ENCODE results near the gene DLGAP1. TPM values are rescaled to one million over a fixed set of nuclear protein-coding genes. Genes with fewer than 3 reads are reported as not detected.
"Not testable (repeated sequence)": the region's sequence is repeated elsewhere in the genome, so short reads cannot be mapped to it uniquely, and the experiment has no call there.

Gene DLGAP1
- total RNA-seq, 1 experiment from 2014 or later = not detected

DNA sequence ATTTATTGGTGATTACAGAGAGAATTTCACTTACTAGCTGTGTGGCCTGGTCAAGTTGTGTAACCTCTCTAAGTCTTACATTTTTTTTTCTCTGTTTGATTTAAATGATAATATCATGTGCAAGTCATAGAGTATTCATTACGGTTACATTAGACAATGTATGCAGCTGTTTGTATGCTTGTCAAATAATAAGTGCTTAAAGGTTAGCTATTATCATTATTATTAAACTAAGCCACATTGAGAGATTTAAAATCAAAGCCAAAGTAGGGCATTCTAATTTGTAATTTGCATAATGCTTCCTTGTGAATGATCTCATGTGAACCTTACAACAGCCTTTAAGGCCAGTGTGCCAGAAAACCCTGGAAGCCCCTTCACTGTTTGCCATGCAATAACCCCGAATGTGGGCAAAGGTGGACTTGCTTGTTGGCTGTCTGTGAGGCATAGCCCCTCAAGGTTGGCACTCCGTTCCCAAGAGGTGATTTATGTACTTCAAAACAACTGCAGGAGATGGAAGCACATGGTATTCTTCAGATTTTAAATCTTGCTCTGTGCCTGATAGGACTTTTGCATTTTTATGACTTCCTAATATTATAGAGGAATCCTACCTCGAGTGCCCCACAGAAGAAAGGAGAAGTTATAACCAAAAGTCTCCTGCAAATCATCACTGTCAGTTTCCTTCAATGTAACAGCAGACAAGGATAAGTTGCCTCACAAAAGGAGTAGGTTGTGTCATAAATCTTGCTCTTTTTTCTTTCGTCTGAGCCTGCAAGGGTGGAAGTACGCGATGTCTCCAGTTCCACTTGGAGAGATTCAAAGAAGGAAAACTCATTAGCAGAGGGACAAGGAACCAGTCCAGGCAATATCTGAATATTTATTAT, 733.1 kb downstream of the DLGAP1 start:
- no peak for DNase-seq (ENCODE audit: low read depth)

DNA sequence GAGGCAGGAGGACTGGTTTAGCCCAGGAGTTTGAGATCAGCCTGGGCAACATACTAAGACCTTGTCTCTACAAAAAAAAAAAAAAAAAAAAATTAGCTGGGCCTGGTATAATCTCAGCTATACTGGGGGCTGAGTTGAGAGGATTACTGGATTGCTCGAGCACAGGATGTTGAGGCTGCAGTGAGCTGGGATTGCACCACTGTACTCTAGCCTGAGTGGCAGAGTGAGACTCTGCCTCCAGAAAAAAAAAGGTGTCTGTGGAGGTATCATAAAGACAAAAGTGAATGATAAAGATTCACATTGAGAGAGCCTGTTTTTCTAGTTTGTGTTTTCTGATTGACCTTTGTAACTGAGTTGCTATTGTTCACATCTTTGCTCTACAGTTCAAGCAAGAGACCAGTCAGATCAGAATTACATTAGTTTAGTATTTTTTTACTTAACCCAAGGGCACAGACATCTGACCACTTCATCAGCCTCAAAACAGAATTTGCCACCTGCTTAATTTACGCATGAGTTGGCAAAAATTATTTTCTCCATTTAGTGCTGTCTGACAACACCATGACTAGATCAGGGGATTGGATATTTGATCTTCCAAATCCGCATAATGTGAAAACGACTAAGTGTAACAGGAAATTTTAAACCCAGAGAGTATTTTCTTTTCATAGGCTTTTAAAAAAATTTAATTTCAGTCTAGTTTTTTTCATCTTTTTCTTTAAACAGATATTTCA, 734.1 kb downstream of the DLGAP1 start:
- no peak for DNase-seq (ENCODE audit: low read depth)

DNA sequence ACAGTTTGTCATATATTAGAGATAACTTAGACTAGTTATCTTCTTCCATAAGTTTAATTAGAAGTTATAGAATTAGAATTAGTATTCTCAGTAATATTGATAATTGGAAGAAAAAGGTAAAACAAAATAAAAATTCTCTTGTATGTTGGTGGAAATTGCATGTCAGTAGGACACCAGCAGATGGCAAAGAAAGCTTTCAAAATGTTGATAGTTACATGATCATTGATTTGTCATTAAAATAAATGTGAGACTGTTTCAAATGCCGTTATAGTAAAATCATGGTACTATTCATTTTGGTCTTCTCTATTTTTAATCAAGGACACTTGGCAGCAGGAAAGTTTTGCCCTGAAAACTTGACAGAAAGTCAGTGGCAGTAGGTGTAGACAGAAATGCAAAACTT, 734.9 kb downstream of the DLGAP1 start:
- DNase-seq (ENCODE audit: low read depth) = no peak

DNA sequence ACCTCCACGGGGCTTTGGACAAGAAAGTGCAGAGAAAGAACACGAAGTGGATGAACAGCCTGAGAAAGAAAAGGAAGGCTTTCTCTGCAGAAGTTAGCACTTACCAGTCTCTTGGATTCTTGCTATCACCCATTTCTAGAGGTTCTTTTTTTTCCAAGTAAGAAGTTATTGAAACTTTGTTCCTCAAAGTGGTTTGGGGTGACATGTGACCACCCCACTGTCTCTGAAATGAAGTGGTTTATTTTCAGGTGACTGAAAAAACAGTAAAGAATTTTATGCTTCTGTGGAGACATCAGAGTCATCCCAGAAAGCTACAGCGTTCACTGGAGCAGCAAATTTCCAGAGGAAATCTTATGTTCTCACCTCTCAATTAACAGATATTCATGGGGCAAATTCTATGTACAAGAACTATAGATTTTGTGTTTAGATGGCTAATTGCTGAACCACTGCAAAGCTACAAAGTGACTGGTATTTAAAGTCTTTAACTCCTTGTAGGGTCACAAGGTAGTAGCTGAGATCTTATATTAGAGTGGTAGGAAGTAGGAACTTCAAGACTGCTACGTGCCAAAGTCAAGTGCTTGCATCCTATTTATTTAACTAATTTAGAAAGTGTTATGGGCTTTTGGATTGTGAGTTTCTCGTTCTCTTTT, 737.6 kb downstream of the DLGAP1 start:
- DNase-seq (ENCODE audit: low read depth) = no peak

GRCh38 chr18:3716116-3716660, 738.9 kb downstream of the DLGAP1 start:
- DNase-seq (ENCODE audit: low read depth) = no peak

DNA sequence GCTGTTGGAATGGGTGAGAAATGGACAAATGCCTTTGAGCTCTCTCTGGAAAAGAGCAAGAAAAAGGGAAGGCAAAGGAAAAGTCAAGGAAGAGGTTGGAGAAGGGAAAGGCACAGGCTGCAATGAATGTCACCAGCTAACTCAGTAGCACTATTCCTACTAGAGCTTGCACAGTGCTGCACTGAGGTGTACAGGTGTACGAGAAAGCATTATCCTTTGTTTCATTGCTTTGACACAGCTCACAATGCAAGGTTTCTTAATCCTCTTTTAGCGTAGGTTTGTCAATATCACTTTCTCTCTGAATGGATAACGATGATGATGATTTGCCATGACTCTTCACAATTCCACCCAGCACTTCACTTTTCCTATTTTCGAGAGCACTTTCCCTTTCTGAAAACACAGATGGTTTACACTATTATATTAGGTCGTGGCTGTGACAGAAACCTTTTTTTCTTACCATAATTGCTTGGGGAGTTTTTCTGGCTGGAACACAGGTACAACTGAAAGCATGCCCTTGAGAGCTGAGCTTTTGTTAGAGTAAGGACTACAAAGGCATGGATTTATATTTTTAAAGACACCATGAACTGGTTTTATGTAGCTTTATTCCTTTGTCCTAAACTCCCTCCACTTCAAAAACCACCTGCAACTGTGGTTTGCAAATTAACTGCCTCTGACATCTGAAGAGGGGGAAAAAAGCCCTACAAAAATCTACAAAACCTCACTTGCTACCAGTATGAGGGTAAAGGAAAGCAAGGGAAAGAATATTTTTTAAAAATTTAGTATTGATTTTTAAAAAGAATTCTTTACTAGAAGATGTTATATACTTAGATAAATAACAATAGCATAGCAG, 739.7 kb downstream of the DLGAP1 start:
- no peak for DNase-seq (ENCODE audit: low read depth)

GRCh38 chr18:3713708-3714107, 741.4 kb downstream of the DLGAP1 start:
- no peak for DNase-seq (ENCODE audit: low read depth)

- no peak for DNase-seq (ENCODE audit: low read depth)
These were observed 741.9 kb downstream of the DLGAP1 start for GRCh38 chr18:3713166-3713565.

GRCh38 chr18:3712491-3712890, 742.6 kb downstream of the DLGAP1 start:
- DNase-seq (ENCODE audit: low read depth) = no peak

DNA sequence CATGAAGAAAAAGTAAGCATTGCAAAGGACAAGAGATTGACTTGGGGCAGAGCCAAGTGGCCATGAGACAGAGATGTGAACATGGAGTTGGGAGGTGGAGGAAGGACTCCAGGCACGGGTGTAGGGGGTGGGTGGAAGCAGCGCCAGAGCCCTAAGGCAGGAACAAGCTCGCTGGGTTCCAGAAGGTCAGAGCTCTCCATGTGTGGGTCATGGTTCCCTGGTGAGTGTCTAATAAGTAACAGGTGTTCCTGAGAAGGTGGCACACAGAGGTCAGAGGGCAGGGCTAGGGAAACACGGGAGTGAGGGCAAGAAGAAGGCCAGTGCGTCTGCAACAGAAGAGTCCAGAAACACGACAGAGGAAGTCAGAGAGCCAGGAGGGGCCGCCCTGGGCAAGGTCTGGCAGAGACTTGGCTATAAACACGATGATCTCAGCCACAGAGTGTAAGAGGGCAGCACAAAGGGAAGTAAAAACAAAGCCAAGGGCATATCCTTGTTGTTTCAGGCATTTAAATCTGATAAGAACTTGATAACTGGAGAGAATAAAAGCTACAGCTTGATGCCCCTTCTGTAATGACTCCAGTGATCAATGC, 744.3 kb downstream of the DLGAP1 start:
- peak; percentile 88 for DNase-seq (ENCODE audit: low read depth)

GRCh38 chr18:3709205-3709604, 745.9 kb downstream of the DLGAP1 start:
- peak; percentile 17 for DNase-seq (ENCODE audit: low read depth)

- peak; percentile 16 for DNase-seq (ENCODE audit: low read depth)
These were observed 748.6 kb downstream of the DLGAP1 start for GRCh38 chr18:3706279-3707097.

- peak; percentile 42 for DNase-seq (ENCODE audit: low read depth)
These were observed 750.4 kb downstream of the DLGAP1 start for GRCh38 chr18:3704556-3705344.

DNA sequence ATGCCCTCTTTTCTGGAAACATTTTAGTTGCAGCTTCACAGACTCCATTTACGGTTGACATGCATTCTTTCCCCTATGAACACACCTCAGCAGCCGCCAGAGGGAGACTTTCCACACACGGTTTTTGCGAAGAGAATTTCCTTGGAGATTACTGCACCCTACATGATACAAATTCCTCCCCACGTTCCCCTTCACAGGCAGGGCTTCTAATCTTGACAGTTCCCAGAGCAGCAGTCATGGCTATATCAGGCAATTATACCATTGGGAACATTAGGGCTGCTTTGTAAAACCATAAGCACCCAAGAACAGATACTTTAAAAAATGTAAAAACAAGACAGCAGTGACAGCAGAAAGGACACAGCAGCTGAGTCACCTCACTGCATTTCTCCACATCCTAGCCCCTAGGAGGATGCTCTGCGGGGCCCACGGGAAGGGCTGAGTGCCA, 751.4 kb downstream of the DLGAP1 start:
- peak; percentile 67 for DNase-seq (ENCODE audit: low read depth)

- DNase-seq (ENCODE audit: low read depth) = not testable (repeated sequence)
These were observed 755.2 kb downstream of the DLGAP1 start for GRCh38 chr18:3699707-3700567.

DNA sequence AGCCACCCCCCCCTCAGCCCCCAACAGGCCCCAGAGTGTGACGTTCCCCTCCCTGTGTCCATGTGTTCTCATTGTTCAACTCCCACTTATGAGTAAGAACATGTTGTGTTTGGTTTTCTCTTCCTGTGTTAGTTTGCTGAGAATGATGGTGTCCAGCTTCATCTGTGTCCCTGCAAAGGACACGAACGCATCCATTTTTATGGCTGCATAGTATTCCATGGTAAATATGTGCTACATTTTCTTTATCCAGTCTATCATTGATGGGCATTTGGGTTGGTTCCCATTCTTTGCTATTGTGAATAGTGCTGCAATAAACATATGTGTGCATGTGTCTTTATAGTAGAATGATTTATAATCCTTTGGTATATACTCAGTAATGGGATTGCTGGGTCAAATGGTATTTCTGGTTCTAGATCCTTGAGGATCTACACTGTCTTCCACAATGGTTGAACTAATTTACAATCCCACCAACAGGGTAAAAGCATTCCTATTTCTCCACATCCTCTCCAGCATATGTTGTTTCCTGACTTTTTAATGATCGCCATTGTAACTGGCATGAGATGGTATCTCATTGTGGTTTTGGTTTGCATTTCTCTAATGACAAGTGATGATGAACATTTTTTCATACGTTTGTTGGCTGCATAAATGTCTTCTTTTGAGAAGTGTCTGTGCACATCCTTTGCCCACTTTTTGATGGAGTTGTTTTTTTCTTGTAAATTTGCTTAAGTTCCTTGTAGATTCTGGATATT, 760.9 kb downstream of the DLGAP1 start:
- peak; percentile 15 for DNase-seq (ENCODE audit: low read depth)

GRCh38 chr18:3693410-3693809, 761.7 kb downstream of the DLGAP1 start:
- no peak for DNase-seq (ENCODE audit: low read depth)
